Thyroid gland (tissue), 4 donors: Measurements from ENCODE around the gene LYPD6B.

Experiments
- POLR2A ChIP-seq, 2 donors: fragments of 450-650 bp; IDR thresholded peaks; one replicate each; pipeline ENCODE4 v1.6.1; 2017; ENCODE audit warnings: antibody characterized with exemption in 2 of 2, mild to moderate bottlenecking in 2 of 2, moderate library complexity in 1 of 2
- TF ChIP-seq, protein P1 (sequence below), 6 experiments: fragments of 200-600 bp in 3 of 6; fragments of 450-650 bp in 3 of 6; sonication (generic) in 3 of 6; IDR thresholded peaks; one replicate each; pipeline ENCODE4 v1.5.1; 2016 to 2019; ENCODE audit warnings: antibody characterized with exemption in 6 of 6, mild to moderate bottlenecking in 2 of 6, inconsistent platforms in 1 of 6, moderate library complexity in 1 of 6

DNA sequence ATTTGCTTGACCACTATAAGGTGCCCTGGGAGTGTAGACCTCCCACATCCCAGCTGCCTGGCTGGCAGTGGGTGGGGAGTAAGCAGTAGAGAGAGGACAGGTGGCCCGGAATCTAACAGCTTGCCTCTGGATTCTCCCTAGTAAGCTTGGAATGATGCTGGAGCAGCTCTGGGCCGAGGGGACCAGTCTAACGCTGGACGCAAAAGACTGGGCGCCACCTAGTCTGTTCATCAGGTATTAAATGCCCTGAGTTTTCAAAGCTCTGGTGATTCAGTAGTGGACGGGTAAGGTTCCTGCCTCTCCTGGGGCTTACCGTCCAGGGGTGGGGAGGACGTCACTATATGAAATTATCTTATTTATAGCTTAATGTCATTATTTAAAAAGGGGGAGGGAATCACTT is 648 bp upstream of the LYPD6B start:
- TF ChIP-seq, protein P1, sequence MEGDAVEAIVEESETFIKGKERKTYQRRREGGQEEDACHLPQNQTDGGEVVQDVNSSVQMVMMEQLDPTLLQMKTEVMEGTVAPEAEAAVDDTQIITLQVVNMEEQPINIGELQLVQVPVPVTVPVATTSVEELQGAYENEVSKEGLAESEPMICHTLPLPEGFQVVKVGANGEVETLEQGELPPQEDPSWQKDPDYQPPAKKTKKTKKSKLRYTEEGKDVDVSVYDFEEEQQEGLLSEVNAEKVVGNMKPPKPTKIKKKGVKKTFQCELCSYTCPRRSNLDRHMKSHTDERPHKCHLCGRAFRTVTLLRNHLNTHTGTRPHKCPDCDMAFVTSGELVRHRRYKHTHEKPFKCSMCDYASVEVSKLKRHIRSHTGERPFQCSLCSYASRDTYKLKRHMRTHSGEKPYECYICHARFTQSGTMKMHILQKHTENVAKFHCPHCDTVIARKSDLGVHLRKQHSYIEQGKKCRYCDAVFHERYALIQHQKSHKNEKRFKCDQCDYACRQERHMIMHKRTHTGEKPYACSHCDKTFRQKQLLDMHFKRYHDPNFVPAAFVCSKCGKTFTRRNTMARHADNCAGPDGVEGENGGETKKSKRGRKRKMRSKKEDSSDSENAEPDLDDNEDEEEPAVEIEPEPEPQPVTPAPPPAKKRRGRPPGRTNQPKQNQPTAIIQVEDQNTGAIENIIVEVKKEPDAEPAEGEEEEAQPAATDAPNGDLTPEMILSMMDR (IDR thresholded peaks at IDR 0.05) = no peak
- no peak for TF ChIP-seq POLR2A (IDR thresholded peaks at IDR 0.05)
